Measurements from ENCODE around the gene MAN2B2. TPM values are rescaled to one million over a fixed set of nuclear protein-coding genes. Genes with fewer than 3 reads are reported as not detected.
A peak's percentile ranks its signal among the peaks of the same experiment; 100 is the strongest.

Gene MAN2B2
- total RNA-seq, 1 experiment from 2014 or later, result 5.9 TPM

DNA sequence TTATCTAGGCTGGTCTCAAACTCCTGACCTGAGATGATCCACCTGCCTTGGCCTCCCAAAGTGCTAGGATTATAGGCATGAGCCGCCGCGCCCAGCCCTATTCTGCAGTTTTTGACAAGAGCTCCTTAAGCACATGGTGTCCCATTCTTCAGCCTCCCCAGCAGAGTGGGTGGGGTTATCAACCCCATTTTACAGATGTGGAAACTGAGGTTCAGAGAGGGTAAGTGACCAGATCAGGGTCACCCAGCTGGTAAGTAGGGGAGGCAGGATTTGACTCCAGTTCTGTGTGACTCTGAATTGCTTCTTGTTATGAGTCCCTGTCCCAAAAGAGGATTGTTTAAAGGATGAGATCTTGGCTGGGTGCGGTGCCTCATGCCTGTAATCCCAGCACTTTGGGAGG, 14.5 kb downstream of the MAN2B2 start:
- no peak for DNase-seq
- Mint-ChIP-seq H3K36me3 (ENCODE audit: insufficient read depth in 1 of 3, low read depth in 3 of 3) (no peaks in the 10 kb centered on the region), H3K4me3 (no peak overlapping the region), H3K27me3 (ENCODE audit: low read depth) (peaks cover 2% of the 10 kb centered on the region; the same call in 1 of the 2 replicates), H3K27ac (peak overlapping the region in 1 of 3 experiments; percentile 57; a peak in 1 of 7 replicates), H3K9me3 (no peaks in the 10 kb centered on the region; a peak in 1 of 5 replicates), H3K4me1 (no peaks in the 10 kb centered on the region)
- no peak overlapping the region for H2AFZ ChIP-seq (ENCODE audit: low read length)
- H3K27ac ChIP-seq (ENCODE audit: insufficient read length, low read depth, low read length), result no peak overlapping the region
- no peak overlapping the region for H3K4me2 ChIP-seq (ENCODE audit: insufficient read depth, insufficient read length, low read length)
- no peak overlapping the region for H3T11ph ChIP-seq (ENCODE audit: low read length)
- H3K9me3 ChIP-seq (ENCODE audit: control insufficient read depth, low read depth, low read length), result no peaks in the 10 kb centered on the region
- H3K79me1 ChIP-seq (ENCODE audit: insufficient read depth, low read depth, low read length, poor library complexity, severe bottlenecking), result no peaks in the 10 kb centered on the region
- no peak overlapping the region for H3K4ac ChIP-seq (ENCODE audit: low read depth, low read length)
- H4K8ac ChIP-seq (replicated peaks; ENCODE audit: insufficient read length, low read depth, low read length), result no peak overlapping the region
- no peak overlapping the region for H4K91ac ChIP-seq (ENCODE audit: insufficient read length, low read depth, low read length)
- no peaks in the 10 kb centered on the region for H3K4me1 ChIP-seq (ENCODE audit: insufficient read depth, low read length)
- H2BK5ac ChIP-seq (ENCODE audit: insufficient read length, low read length), result no peak overlapping the region
- H3K27me3 ChIP-seq (ENCODE audit: insufficient read depth, low read length), result no peaks in the 10 kb centered on the region
- no CpG with 5 or more reads among the region's 4 CpGs for WGBS (ENCODE audit: extremely low coverage, insufficient read length, low lambda C conversion rate)
- no peak overlapping the region for H3K14ac ChIP-seq (ENCODE audit: insufficient read depth, low read length)
- no peak overlapping the region for H3K56ac ChIP-seq (ENCODE audit: insufficient read length, low read depth, low read length)
- no peak overlapping the region for H4K5ac ChIP-seq (ENCODE audit: insufficient read length, low read depth, low read length)
- no peak overlapping the region for H2BK120ac ChIP-seq (ENCODE audit: low read depth, low read length, poor library complexity, severe bottlenecking)
- H2BK15ac ChIP-seq (ENCODE audit: low read depth, low read length), result no peak overlapping the region
- no peak overlapping the region for H2AK5ac ChIP-seq (ENCODE audit: insufficient read length, low read length)
- TF ChIP-seq, protein P1, sequence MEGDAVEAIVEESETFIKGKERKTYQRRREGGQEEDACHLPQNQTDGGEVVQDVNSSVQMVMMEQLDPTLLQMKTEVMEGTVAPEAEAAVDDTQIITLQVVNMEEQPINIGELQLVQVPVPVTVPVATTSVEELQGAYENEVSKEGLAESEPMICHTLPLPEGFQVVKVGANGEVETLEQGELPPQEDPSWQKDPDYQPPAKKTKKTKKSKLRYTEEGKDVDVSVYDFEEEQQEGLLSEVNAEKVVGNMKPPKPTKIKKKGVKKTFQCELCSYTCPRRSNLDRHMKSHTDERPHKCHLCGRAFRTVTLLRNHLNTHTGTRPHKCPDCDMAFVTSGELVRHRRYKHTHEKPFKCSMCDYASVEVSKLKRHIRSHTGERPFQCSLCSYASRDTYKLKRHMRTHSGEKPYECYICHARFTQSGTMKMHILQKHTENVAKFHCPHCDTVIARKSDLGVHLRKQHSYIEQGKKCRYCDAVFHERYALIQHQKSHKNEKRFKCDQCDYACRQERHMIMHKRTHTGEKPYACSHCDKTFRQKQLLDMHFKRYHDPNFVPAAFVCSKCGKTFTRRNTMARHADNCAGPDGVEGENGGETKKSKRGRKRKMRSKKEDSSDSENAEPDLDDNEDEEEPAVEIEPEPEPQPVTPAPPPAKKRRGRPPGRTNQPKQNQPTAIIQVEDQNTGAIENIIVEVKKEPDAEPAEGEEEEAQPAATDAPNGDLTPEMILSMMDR (conservative IDR thresholded peaks at IDR 0.05), result no peak
- no peaks in the 10 kb centered on the region for H3K79me2 ChIP-seq (ENCODE audit: insufficient read depth, low read length)
- H2BK20ac ChIP-seq (ENCODE audit: low read depth, low read length, poor library complexity, severe bottlenecking), result no peak overlapping the region
- H3K9ac ChIP-seq (ENCODE audit: extremely low read depth, insufficient read length, low read length), result no peak overlapping the region
- no peak overlapping the region for H3K23ac ChIP-seq (ENCODE audit: insufficient read length, low read depth, low read length)
- no peaks in the 10 kb centered on the region for H4K20me1 ChIP-seq (ENCODE audit: control insufficient read depth, insufficient read depth, insufficient read length)
- no peak overlapping the region for H2BK12ac ChIP-seq (ENCODE audit: insufficient read length, low read depth, low read length)
- no peaks in the 10 kb centered on the region for H3K23me2 ChIP-seq (ENCODE audit: insufficient read length, low read depth, low read length, poor library complexity, severe bottlenecking)
- H3K18ac ChIP-seq (ENCODE audit: insufficient read length, low read depth, low read length), result no peak overlapping the region

Data from H9 (cell line).